T-helper 2 cell treated with Interferon-gamma antibody and Interleukin-4, amounts not matched to agents 5 μg/mL and 100 μg/mL, for 36 hours (primary cell): ENCODE data around the gene AGAP1.

ENCODE experiments used
- DNase-seq: peaks from one replicate; pipeline ENCODE4 v3.0.0; 2021; ENCODE audit warnings: low spot score
- H3K27ac Mint-ChIP-seq: one replicate; pipeline ENCODE4 v1.8.0; 2021; ENCODE audit warnings: mild to moderate bottlenecking, mixed read lengths
- H3K27me3 Mint-ChIP-seq: one replicate; pipeline ENCODE4 v1.8.0; 2021; ENCODE audit warnings: low read depth, mixed read lengths
- H3K36me3 Mint-ChIP-seq: one replicate; pipeline ENCODE4 v1.8.0; 2021; ENCODE audit warnings: low read depth, mixed read lengths
- H3K4me1 Mint-ChIP-seq: one replicate; pipeline ENCODE4 v1.8.0; 2021; ENCODE audit warnings: low read depth, mixed read lengths
- H3K4me3 Mint-ChIP-seq: one replicate; pipeline ENCODE4 v1.8.0; 2022; ENCODE audit warnings: mild to moderate bottlenecking, moderate library complexity, mixed read lengths
- H3K9me3 Mint-ChIP-seq: one replicate; pipeline ENCODE4 v1.8.0; 2021; ENCODE audit warnings: mixed read lengths

The AGAP1 gene

DNA sequence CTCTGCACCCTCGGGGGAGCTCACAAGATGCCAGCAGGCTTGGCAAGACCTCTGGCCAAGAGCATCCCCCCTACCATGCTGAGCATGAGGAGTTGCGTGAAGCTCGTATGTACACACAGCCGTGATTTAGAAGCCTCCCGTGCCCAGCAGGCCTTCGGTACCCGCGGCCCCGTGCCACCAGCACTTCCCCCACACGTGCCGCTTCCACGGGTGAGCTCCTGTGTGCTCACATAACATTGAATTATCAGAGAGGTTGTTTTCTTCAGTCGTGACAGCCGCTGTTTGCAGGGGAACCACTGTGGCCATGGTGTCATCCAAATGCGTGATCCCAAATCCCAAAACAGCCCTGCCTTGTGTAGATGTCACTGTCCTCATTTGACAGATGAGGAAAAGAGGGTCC, 621.1 kb downstream of the AGAP1 start:
- DNase-seq = no peak
- no peak overlapping the region for H3K4me3 Mint-ChIP-seq
- H3K27me3 Mint-ChIP-seq = peaks cover 14% of the 10 kb centered on the region
- H3K36me3 Mint-ChIP-seq = no peaks in the 10 kb centered on the region
- H3K27ac Mint-ChIP-seq = no peak overlapping the region
- no peaks in the 10 kb centered on the region for H3K9me3 Mint-ChIP-seq
- H3K4me1 Mint-ChIP-seq = no peaks in the 10 kb centered on the region

DNA sequence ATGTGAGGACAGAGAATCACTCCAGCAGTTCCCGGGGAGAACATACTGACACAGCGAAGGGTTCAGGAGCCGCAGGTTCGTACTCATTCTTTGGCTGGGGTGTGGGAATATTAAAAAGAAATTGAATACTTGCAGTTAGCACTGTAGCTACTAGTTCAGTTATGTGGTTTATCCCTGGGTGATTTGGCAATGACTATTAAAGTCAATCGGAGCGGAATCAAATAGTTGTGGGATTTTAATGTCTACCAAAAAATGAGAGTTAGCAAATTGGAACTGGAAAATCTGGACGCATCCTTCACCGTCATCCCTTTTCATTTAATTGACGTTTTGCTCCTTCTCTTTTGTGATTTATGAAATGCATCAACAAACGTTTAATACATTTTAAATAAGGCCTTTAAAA, 623.6 kb downstream of the AGAP1 start:
- Mint-ChIP-seq H3K27me3 (peaks cover 14% of the 10 kb centered on the region), H3K4me3 (no peak overlapping the region), H3K4me1 (no peaks in the 10 kb centered on the region), H3K36me3 (no peaks in the 10 kb centered on the region), H3K9me3 (no peaks in the 10 kb centered on the region), H3K27ac (no peak overlapping the region)
- DNase-seq = no peak

DNA sequence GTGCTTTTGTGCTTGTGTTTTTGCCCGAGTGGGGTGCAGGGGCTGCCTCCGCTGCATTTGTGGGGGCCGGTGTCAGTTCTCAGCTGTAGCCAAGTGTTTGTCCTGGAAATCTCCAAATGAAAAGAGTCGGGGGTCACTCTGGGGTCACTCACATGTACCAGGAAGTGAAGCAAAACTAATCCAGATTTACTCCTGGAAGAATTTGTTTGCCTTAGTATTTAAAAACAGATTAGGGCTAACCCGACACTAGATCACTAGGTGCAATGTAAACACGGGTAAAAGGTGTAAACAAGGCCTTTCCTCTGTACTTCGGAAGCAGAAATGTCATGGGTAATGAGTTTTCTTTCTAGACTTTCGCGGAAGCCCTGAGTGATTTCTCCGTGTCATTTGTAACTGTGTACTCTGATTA, 624.0 kb downstream of the AGAP1 start:
- Mint-ChIP-seq H3K9me3 (no peaks in the 10 kb centered on the region), H3K4me3 (no peak overlapping the region), H3K36me3 (no peaks in the 10 kb centered on the region), H3K27me3 (peaks cover 14% of the 10 kb centered on the region), H3K27ac (no peak overlapping the region), H3K4me1 (no peaks in the 10 kb centered on the region)
- no peak for DNase-seq

DNA sequence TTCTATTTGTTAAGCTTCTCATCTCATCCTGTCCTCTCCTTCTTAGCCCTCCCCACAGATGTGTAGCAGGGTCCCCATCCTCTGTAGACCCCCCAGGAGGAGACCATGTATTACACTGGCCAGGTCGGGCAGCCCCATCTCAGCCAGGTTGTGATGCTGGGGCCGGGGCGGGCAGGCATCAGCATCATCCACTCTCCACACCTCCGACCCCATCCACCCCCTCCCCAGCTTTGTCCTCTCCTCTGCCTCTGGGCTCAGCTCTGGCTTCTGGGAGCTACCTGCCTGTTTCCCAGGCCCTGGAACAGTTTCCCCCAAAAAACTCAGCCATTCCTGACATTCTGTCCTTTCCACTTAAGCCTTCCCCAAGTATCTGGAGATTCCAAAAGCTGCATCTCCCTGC, 625.2 kb downstream of the AGAP1 start:
- no peak for DNase-seq
- H3K9me3 Mint-ChIP-seq = no peaks in the 10 kb centered on the region
- peaks cover 14% of the 10 kb centered on the region for H3K27me3 Mint-ChIP-seq
- H3K36me3 Mint-ChIP-seq = no peaks in the 10 kb centered on the region
- no peaks in the 10 kb centered on the region for H3K4me1 Mint-ChIP-seq
- H3K4me3 Mint-ChIP-seq = no peak overlapping the region
- H3K27ac Mint-ChIP-seq = no peak overlapping the region

DNA sequence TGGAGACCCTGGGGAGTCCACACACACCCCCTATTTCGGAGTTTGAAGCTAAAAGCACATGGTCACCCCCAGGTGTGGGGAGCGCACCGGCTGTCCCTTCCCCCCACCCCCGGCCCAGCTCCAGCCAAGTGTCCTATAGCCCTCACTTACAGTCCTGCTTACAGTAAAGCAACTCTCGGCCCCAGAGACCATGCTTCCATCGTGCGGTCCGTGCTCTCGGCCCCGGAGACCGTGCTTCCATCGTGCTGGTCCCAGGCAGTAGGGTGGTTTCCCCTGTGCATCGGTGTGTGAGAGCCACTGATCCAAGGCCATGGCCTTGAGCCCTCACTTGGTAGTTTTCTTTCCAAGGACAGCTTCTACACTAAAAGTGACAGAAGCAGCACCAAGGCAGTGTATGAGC, 625.6 kb downstream of the AGAP1 start:
- peaks cover 14% of the 10 kb centered on the region for H3K27me3 Mint-ChIP-seq
- H3K4me1 Mint-ChIP-seq = no peaks in the 10 kb centered on the region

DNA sequence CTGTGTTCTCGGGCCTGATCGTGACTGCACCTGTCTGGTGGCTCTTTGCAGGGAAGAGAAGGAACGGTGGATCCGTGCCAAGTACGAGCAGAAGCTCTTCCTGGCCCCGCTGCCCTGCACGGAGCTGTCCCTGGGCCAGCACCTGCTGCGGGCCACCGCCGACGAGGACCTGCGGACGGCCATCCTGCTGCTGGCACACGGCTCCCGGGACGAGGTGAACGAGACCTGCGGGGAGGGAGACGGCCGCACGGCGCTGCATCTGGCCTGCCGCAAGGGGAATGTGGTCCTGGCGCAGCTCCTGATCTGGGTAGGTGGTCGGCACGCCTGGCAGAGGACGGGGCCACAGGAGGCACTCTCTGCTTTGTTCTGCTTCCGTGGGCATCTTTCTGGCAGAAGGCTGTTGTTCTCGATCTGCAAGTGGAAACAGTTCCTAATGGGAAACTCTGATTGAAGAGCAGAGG, 626.3 kb downstream of the AGAP1 start:
- no peak overlapping the region for H3K4me3 Mint-ChIP-seq
- no peak overlapping the region for H3K27ac Mint-ChIP-seq
- H3K27me3 Mint-ChIP-seq = peaks cover 14% of the 10 kb centered on the region
- H3K9me3 Mint-ChIP-seq = no peaks in the 10 kb centered on the region
- no peak for DNase-seq
- no peaks in the 10 kb centered on the region for H3K4me1 Mint-ChIP-seq
- H3K36me3 Mint-ChIP-seq = no peaks in the 10 kb centered on the region

More for the DNA sequence above, 625.6 kb downstream of the AGAP1 start:
- Mint-ChIP-seq H3K36me3 (no peaks in the 10 kb centered on the region), H3K4me3 (no peak overlapping the region), H3K9me3 (no peaks in the 10 kb centered on the region), H3K27ac (no peak overlapping the region)
- no peak for DNase-seq

DNA sequence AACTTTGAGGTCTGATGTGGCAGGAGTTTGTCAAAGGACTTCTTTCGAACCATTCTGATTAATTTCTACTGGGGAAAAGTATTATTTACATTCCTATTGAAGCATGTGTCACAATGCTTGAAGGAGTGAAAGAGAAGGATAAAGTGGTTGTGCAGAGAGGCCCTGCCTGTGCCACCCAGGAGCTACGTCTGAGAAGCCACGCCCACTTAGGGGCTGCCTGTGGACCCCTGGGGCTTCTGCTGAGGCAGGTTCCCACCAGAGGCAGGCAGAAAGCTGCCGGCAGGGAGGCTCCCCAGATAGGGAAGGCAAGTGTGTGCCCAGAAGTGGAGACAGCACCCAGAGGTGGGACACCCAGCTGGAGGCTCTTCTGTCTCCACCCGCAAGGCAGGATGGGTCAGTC, 627.0 kb downstream of the AGAP1 start:
- H3K4me3 Mint-ChIP-seq = no peak overlapping the region
- H3K36me3 Mint-ChIP-seq = no peaks in the 10 kb centered on the region
- no peak overlapping the region for H3K27ac Mint-ChIP-seq

DNA sequence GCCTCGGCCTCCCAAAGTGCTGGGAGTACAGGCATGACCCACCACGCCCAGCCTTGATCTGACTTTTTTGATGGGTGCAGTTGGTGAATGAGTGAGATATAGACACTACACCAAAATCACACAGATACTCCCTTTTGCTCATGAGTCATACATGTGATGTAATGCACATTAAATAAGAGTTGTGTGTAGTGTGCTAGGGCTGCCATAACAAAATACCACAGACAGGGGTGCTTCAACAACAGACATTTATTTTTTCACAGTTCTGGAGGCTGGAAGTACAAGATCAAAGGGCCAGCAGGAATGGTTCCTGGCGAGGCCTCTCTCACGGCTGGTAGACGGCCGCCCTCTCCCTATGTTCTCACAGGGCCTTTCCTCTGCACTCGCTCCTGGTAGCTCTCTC, 627.7 kb downstream of the AGAP1 start:
- Mint-ChIP-seq H3K4me1 (no peaks in the 10 kb centered on the region), H3K27ac (no peak overlapping the region), H3K27me3 (peaks cover 14% of the 10 kb centered on the region), H3K9me3 (no peaks in the 10 kb centered on the region), H3K36me3 (no peaks in the 10 kb centered on the region), H3K4me3 (no peak overlapping the region)
- DNase-seq = no peak

More for the DNA sequence above, 627.0 kb downstream of the AGAP1 start:
- Mint-ChIP-seq H3K27me3 (peaks cover 14% of the 10 kb centered on the region), H3K4me1 (no peaks in the 10 kb centered on the region), H3K9me3 (no peaks in the 10 kb centered on the region)
- no peak for DNase-seq

DNA sequence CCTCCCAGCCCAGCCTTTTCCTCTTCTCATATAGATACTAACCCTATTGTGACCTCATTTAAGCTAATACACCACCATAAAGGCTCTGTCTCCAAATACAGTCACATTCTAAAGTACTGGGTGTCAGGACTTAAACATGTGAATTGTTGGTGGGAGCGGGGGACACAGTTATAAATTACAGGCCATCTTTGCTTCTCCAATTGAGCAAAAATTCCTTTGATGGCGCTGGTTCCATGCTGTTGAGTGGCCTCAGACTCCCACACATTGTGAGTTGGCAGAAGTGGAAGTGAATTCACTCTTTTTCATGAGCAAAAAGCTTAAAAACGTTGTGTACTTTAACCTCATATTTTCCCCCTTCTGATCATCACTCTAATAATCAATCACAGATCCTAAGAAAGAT, 628.4 kb downstream of the AGAP1 start:
- H3K4me1 Mint-ChIP-seq = no peaks in the 10 kb centered on the region
- no peak for DNase-seq
- H3K9me3 Mint-ChIP-seq = no peaks in the 10 kb centered on the region
- H3K4me3 Mint-ChIP-seq = no peak overlapping the region
- H3K36me3 Mint-ChIP-seq = no peaks in the 10 kb centered on the region
- H3K27me3 Mint-ChIP-seq = peaks cover 12% of the 10 kb centered on the region
- H3K27ac Mint-ChIP-seq = no peak overlapping the region

DNA sequence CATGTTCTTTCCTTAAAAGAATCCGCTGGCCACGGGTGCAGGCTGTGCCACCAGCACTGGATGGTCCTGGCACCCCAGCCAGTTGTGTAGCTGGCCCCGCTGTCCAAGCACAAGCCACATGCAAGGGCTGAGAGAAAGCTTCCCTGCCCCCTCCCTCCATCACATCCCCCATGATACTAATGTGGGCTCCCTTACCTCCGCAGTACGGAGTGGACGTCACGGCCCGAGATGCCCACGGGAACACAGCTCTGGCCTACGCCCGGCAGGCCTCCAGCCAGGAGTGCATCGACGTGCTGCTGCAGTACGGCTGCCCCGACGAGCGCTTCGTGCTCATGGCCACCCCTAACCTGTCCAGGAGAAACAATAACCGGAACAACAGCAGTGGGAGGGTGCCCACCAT, 629.9 kb downstream of the AGAP1 start:
- no peak overlapping the region for H3K4me3 Mint-ChIP-seq
- H3K9me3 Mint-ChIP-seq = no peaks in the 10 kb centered on the region
- H3K4me1 Mint-ChIP-seq = no peaks in the 10 kb centered on the region
- no peak overlapping the region for H3K27ac Mint-ChIP-seq
- DNase-seq = no peak
- H3K36me3 Mint-ChIP-seq = no peaks in the 10 kb centered on the region
- H3K27me3 Mint-ChIP-seq = peaks cover 4% of the 10 kb centered on the region

DNA sequence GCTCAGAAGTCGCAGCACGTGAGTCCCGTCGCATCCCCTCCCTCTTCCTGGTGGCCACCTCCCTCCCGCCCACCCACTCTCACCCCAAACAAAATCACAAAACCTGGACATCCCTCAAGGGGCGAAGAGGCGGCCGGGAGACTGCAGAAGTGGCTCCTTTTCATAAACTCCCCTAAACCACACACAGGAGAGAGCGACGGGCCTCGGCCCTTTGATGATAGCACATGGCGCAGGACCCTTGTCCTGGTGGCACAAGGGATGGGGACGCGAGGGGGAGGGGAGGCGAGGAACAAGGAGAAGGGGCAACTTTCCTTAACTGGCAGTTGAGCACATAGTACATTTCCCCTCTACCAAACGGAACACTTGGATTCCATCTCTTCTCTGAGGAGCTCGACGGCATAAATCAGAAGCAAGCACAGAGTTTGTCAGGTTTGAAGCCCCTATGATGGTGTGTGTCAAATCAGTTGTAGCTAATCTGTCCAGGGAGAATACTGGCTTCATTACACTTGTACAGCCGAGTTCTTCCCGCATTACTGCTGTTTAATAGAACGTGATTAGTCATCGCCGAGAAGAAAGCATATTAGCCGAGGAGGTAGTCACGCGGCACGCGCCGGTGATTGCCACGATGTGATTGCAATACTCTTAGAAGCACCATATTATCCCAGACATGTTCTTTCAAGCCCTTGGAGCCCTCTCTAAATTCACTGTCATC, 630.5 kb downstream of the AGAP1 start:
- DNase-seq = no peak
- Mint-ChIP-seq H3K27ac (no peak overlapping the region), H3K4me3 (no peak overlapping the region), H3K4me1 (no peaks in the 10 kb centered on the region), H3K9me3 (no peaks in the 10 kb centered on the region), H3K27me3 (peaks cover under 1% of the 10 kb centered on the region), H3K36me3 (no peaks in the 10 kb centered on the region)

DNA sequence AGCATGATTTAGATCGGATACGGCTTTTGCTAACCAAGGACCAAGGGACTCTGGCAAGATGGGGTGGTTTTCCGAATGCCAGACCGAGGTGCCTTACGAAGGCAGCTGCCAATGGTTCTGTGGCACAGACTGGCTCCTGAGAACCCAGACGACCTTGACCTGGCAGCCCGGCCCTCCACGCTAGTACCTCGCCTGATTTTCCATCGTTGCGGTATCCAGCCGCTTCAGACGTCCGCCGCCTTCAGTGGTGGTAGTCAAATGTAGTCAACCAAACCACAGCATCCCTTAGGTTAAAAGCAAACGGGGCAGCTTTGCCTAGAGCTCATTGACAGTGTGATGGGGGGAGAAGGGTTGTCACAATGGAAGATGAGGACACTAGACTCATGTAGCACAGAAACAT, 631.7 kb downstream of the AGAP1 start:
- no peaks in the 10 kb centered on the region for H3K27me3 Mint-ChIP-seq
- no peak overlapping the region for H3K27ac Mint-ChIP-seq
- no peak for DNase-seq
- no peaks in the 10 kb centered on the region for H3K36me3 Mint-ChIP-seq
- no peaks in the 10 kb centered on the region for H3K9me3 Mint-ChIP-seq
- H3K4me1 Mint-ChIP-seq = no peaks in the 10 kb centered on the region
- no peak overlapping the region for H3K4me3 Mint-ChIP-seq

DNA sequence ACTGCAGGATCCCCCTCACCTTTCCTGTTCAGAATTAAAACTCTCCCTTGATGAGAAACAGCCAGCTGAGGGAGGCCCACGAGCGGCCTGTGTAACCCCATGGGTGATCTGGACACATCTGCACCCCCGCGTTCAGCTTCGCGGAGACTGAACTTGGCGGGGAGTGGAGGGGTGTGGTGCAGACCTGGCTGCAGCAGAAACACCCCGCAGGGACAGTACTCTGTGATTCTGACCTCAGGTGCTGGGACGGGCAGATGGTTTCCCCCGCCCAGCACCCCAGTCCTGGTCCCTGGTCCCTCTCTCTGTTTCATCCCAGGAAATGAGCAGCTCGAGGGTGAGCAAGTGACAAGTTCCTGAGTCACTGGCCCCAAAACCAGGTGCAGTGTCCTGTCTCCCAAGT, 633.2 kb downstream of the AGAP1 start:
- DNase-seq = no peak
- Mint-ChIP-seq H3K4me3 (no peak overlapping the region), H3K4me1 (no peaks in the 10 kb centered on the region), H3K36me3 (no peaks in the 10 kb centered on the region), H3K27me3 (no peaks in the 10 kb centered on the region), H3K9me3 (no peaks in the 10 kb centered on the region), H3K27ac (no peak overlapping the region)

DNA sequence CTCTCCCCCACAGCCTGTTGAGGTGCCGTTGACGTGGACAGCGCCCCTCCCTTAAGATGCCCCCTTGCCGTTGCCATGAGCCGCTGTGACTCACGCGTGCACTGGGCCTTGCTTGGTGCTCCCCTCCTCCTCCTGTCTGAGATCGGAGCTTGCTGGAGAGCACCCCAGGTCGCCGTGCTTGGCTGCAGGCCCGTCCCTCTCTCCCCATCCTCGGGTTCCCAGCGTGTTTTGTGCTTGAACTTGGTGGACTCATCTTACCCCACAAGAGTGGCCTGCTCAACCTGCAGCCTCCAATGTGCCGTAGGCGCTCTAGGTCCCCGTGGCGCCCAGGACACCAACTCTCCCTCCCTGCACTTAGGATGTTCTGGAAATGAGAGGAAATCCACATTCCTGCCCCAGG, 634.5 kb downstream of the AGAP1 start:
- no peaks in the 10 kb centered on the region for H3K27me3 Mint-ChIP-seq
- no peak overlapping the region for H3K4me3 Mint-ChIP-seq
- H3K36me3 Mint-ChIP-seq = no peaks in the 10 kb centered on the region
- no peak overlapping the region for H3K27ac Mint-ChIP-seq
- DNase-seq = no peak
- no peaks in the 10 kb centered on the region for H3K4me1 Mint-ChIP-seq
- no peaks in the 10 kb centered on the region for H3K9me3 Mint-ChIP-seq

DNA sequence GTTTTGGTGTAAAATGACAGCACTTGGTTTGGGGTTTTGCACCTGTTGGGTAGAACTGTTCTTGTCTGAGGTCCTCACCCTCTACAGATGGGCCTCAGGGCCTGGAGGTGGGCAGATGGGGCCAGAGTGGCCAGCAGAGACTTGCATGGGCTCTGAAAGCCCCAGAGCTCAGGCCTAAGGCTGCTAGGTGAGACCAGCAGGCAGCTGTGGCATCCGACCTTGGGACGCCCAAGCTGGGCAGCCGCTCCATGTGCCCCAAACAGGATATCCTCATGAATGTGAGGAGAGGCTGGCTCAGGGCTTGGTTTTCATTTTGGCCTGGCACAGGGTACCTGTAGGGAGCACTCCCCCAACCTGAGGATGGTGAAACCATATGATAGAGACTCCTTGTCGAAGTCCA, 636.1 kb downstream of the AGAP1 start:
- H3K27ac Mint-ChIP-seq = no peak overlapping the region
- H3K36me3 Mint-ChIP-seq = no peaks in the 10 kb centered on the region
- H3K4me1 Mint-ChIP-seq = no peaks in the 10 kb centered on the region
- no peak for DNase-seq
- H3K9me3 Mint-ChIP-seq = no peaks in the 10 kb centered on the region
- no peak overlapping the region for H3K4me3 Mint-ChIP-seq
- H3K27me3 Mint-ChIP-seq = no peaks in the 10 kb centered on the region
